ENCODE data around the gene TSPEAR. TPM values are rescaled to one million over a fixed set of nuclear protein-coding genes. Genes with fewer than 3 reads are reported as not detected.

The TSPEAR gene
- total and polyA plus RNA-seq, 5 experiments from 2014 or later, result 0.07 TPM; not detected in 4

DNA sequence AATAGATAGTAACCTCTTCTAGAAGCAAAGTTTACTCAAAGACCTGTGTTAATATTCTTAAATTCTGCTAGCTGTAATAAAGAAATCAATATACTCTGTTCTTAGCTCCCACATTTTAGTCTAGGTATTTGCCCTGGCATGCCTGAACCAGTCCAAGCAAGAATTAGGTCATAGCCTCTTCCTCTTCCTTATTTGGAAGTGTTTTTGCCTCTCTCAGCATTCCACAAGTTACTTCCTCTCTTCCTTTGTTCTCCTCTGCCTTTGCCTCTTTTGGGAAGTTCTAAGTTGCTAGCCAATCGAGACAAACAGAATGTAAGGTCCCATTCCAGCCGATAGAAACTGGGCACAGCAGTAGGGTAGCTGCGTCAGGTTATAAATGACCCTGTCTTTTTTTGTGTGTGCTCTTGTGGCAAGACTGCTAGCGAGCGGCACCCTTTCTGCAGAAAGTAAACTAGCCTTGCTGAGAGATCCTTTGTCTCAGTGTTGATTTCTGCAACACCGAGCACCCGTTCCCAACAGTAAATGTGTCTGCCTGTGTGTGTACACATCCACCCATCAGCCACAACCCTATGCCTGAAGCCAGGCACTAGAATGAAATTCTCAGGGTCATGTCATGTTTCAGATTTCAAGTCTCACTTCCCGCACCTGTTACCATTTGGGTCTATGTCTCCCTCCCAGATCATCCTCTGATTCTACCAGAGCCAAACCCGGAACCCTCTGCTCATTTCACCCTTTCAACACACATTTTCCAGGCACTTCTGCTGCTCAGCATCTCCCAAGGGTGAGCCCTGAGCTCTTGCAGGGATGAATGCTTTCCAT lies 218.6 kb downstream of the TSPEAR start:
- DNase-seq, result peak in 1 of 10 donors; percentile 41
- peaks cover 0 to 16% (median 8%) of the 10 kb centered on the region in 9 donors for H3K9me3 Mint-ChIP-seq
- H3K27me3 Mint-ChIP-seq, result peaks cover 4 to 16% (median 9%) of the 10 kb centered on the region in 5 donors
- peaks cover 0 to 15% (median 8%) of the 10 kb centered on the region in 3 donors for H3K36me3 Mint-ChIP-seq
- H3K4me1 Mint-ChIP-seq, result peaks cover 0 to 3% (median 0%) of the 10 kb centered on the region in 4 donors
- peak overlapping the region in 1 of 10 donors; percentile 64 for H3K27ac Mint-ChIP-seq
- no peak overlapping the region for H3K4me3 Mint-ChIP-seq
- ATAC-seq, result no peak
- POLR2A ChIA-PET, result no interaction called here

DNA sequence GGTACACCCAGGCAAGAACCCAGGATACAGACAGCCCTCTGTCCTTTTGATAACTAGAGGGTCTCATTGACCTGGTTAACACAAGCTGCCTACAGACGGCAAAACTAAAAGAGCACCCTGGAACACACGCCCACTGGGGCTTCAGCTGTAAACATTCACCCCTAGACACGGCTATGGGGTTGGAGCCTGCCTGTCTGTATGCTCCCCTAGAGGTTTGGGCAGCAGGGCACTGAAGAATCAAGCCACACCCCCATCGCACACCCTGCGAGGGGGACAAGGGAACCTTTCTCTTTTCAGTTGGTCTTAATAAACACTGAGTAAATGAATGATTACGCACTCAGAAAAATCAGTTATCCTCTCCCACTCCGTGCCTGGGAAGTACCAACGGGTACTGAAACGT lies 220.6 kb downstream of the TSPEAR start:
- ATAC-seq, result no peak
- Mint-ChIP-seq H3K4me1 (peaks cover 3 to 7% (median 6%) of the 10 kb centered on the region in 4 donors), H3K4me3 (no peak overlapping the region), H3K9me3 (peaks cover 0 to 16% (median 8%) of the 10 kb centered on the region in 9 donors), H3K27ac (no peak overlapping the region), H3K27me3 (peaks cover 4 to 16% (median 6%) of the 10 kb centered on the region in 5 donors), H3K36me3 (peaks cover 0 to 15% (median 8%) of the 10 kb centered on the region in 3 donors)
- DNase-seq, result peak in 1 of 10 donors; percentile 37
- POLR2A ChIA-PET, result no interaction called here

GRCh38 chr21:44490405-44490804 lies 221.0 kb downstream of the TSPEAR start:
- POLR2A ChIA-PET, result no interaction called here
- DNase-seq (no peak), ATAC-seq (no peak)
- peaks cover 0 to 15% (median 8%) of the 10 kb centered on the region in 3 donors for H3K36me3 Mint-ChIP-seq
- no peak overlapping the region for H3K4me3 Mint-ChIP-seq
- peaks cover 0 to 16% (median 8%) of the 10 kb centered on the region in 9 donors for H3K9me3 Mint-ChIP-seq
- H3K4me1 Mint-ChIP-seq, result peaks cover 3 to 11% (median 7%) of the 10 kb centered on the region in 4 donors
- H3K27me3 Mint-ChIP-seq, result peaks cover 4 to 16% (median 6%) of the 10 kb centered on the region in 5 donors
- H3K27ac Mint-ChIP-seq, result no peak overlapping the region

DNA sequence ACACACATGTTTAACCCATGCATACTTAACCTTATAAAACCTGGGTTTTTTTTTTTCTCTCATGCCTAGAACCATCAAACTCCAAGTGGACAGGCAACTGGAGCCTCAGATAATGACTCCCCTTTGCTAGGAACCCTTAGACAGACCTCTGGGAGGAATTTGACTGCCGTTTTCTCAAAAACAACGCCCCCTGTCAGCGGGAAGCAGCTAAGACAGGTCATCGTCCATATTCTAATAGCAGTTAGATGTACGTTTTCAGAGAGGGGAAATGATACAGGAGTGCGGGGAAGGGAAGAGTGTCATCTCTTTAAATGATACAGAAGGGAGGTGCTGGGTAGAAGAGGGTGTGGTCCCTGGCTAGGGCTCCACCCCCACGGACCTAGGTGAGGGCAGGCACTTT lies 221.4 kb downstream of the TSPEAR start:
- Mint-ChIP-seq H3K36me3 (peaks cover 0 to 15% (median 8%) of the 10 kb centered on the region in 3 donors), H3K9me3 (peaks cover 0 to 16% (median 8%) of the 10 kb centered on the region in 9 donors), H3K4me3 (no peak overlapping the region), H3K4me1 (peaks cover 3 to 15% (median 9%) of the 10 kb centered on the region in 4 donors), H3K27ac (no peak overlapping the region), H3K27me3 (peaks cover 2 to 16% (median 5%) of the 10 kb centered on the region in 5 donors)
- ATAC-seq, result no peak
- DNase-seq, result no peak
- POLR2A ChIA-PET, result no interaction called here

GRCh38 chr21:44487831-44488230 lies 223.5 kb downstream of the TSPEAR start:
- peaks cover 0 to 8% (median 4%) of the 10 kb centered on the region in 9 donors for H3K9me3 Mint-ChIP-seq
- H3K27me3 Mint-ChIP-seq, result peaks cover 2 to 13% (median 5%) of the 10 kb centered on the region in 5 donors
- ATAC-seq (no peak), DNase-seq (peak in 6 of 10 donors; percentile 27 to 62 (median 38))
- POLR2A ChIA-PET, result no interaction called here
- peaks cover 3 to 18% (median 9%) of the 10 kb centered on the region in 4 donors for H3K4me1 Mint-ChIP-seq
- peaks cover 0 to 10% (median 7%) of the 10 kb centered on the region in 3 donors for H3K36me3 Mint-ChIP-seq
- H3K4me3 Mint-ChIP-seq, result peak overlapping the region in 1 of 10 donors; percentile 34
- H3K27ac Mint-ChIP-seq, result peak overlapping the region in 1 of 10 donors; percentile 19

- Mint-ChIP-seq H3K9me3 (peaks cover 0 to 2% (median 0%) of the 10 kb centered on the region in 9 donors), H3K36me3 (no peaks in the 10 kb centered on the region), H3K4me1 (peaks cover 3 to 18% (median 9%) of the 10 kb centered on the region in 4 donors), H3K27ac (peak overlapping the region in 5 of 10 donors; percentile 2 to 76 (median 33)), H3K27me3 (peaks cover 0 to 3% (median 0%) of the 10 kb centered on the region in 5 donors), H3K4me3 (peak overlapping the region in 9 of 10 donors; percentile 26 to 91 (median 76))
- no peak for ATAC-seq
- POLR2A ChIA-PET, result no interaction called here
- no peak for DNase-seq
Observed at GRCh38 chr21:44486302-44486701, 225.1 kb downstream of the TSPEAR start.

DNA sequence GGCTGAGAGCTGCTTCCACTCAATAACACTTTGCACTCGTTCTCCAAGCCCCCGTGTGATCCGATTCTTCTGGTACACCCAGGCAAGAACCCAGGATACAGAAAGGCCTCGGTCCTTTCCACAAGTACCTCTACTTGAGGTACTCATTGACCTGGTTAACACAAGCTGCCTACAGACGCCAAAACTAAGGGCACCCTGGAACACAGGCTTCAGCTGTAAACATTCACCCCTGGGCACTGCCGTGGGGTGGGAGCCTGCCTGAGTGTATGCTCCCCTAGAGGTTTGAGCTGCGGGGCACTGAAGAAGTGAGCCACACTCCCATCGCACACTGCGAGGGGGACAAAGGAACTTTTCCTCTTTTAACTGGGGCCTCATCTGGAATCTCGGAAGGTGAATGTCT lies 225.6 kb downstream of the TSPEAR start:
- peak in 4 of 10 donors; percentile 7 to 52 (median 22) for DNase-seq

GRCh38 chr21:44485254-44485793 lies 226.0 kb downstream of the TSPEAR start:
- H3K9me3 Mint-ChIP-seq, result peaks cover 0 to 2% (median 0%) of the 10 kb centered on the region in 9 donors
- H3K27me3 Mint-ChIP-seq, result peaks cover 0 to 3% (median 0%) of the 10 kb centered on the region in 5 donors
- POLR2A ChIA-PET, result no interaction called here
- peak overlapping the region in 9 of 10 donors; percentile 33 to 91 (median 76) for H3K4me3 Mint-ChIP-seq
- H3K4me1 Mint-ChIP-seq, result peaks cover 3 to 18% (median 9%) of the 10 kb centered on the region in 4 donors
- ATAC-seq (peak; percentile 83 to 85), DNase-seq (peak in 8 of 10 donors; percentile 21 to 75 (median 40))
- H3K36me3 Mint-ChIP-seq, result no peaks in the 10 kb centered on the region
- H3K27ac Mint-ChIP-seq, result peak overlapping the region in 6 of 10 donors; percentile 34 to 91 (median 54)

More for the DNA sequence above, 225.6 kb downstream of the TSPEAR start:
- POLR2A ChIA-PET, result no interaction called here
- Mint-ChIP-seq H3K36me3 (no peaks in the 10 kb centered on the region), H3K27me3 (peaks cover 0 to 3% (median 0%) of the 10 kb centered on the region in 5 donors), H3K27ac (peak overlapping the region in 7 of 10 donors; percentile 5 to 91 (median 65)), H3K9me3 (peaks cover 0 to 2% (median 0%) of the 10 kb centered on the region in 9 donors), H3K4me3 (peak overlapping the region in 9 of 10 donors; percentile 26 to 91 (median 76)), H3K4me1 (peaks cover 3 to 18% (median 9%) of the 10 kb centered on the region in 4 donors)
- peak; percentile 48 to 67 for ATAC-seq

DNA sequence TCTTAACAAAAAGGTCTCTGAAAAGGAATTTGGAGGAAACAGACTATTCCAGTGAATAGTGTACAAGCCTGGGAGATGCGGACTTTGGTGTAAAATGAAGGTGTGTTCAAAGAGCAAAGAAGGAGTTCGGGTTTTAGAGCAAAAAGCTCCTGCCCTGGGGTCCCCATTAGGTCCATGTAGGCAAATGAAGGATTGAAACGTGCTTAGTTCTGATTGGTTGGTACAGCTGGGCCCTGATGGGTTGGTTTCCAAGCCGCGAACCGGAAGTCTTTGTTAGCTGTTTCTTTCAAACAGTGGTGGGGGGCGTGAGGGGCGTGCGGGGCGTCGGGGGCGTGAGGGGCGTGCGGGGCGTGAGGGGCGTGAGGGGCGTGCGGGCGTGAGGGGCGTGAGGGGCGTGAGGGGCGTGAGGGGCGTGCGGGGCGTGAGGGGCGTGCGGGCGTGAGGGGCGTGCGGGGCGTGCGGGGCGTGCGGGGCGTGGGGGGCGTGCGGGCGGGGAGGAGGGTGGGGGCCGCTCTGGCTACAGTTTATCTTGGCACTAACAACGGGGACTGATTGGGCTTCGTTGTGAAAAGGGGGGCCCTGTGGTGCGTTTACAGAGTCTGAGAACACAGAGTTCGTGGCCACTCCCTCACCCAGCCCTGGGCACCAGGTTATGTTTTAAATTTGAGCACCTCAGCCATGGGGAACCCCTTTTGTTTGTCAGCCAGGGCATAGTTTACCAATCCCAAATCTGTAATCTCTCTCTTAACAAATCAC lies 226.7 kb downstream of the TSPEAR start:
- no peak for ATAC-seq
- peak in 1 of 10 donors; percentile 42 for DNase-seq
- Mint-ChIP-seq H3K27me3 (peaks cover 0 to 3% (median 0%) of the 10 kb centered on the region in 5 donors), H3K27ac (peak overlapping the region in 3 of 10 donors; percentile 51 to 86 (median 55)), H3K36me3 (no peaks in the 10 kb centered on the region), H3K4me3 (peak overlapping the region in 8 of 10 donors; percentile 26 to 91 (median 78)), H3K9me3 (peaks cover 0 to 2% (median 0%) of the 10 kb centered on the region in 9 donors), H3K4me1 (peaks cover 3 to 18% (median 7%) of the 10 kb centered on the region in 4 donors)
- POLR2A ChIA-PET, result no interaction called here

DNA sequence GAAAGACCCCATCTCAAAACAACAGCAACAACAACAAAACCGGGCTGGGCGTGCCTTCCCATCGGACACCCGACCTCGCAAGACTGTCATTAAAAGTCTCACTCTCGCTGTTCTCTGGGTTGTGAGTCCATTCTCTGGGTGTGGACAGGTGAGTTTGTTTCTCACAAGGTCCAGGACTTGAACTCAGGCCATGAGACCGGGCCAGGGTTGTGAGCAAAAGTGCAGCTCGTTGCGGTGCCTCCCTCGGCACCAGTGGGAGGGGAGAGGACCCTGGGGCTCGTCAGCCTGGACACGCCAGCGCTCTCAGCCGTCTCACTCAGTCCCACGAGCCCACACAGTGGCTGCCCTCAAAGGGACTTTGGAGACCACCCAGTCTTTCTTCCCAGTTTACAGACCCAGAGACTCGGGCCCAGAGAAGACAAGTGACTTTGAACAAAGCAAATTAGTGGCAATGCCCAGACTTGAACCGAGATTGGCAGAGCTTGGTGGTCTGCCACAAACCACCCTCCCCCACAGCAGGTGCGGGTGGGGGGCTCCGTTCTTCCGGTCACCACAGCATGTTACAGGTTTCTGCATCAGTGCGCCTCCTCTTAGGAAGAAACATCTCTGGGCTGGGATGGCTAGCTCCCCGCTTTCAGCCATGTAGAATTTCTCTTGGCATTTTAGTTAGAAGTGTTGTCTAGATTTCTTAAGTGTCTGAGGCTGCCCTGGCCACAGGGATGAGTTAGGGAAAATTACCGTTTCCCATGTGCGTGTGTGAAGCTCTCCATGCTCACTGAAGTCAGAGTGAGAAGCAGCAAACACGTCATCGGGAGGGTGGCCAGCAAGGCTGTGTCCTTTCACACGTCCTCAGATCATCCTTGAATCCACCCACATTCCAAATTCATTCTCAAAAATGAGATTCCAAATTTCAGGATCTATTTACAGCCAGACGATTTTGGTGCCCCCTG lies 227.8 kb downstream of the TSPEAR start:
- H3K36me3 Mint-ChIP-seq, result no peaks in the 10 kb centered on the region
- H3K4me1 Mint-ChIP-seq, result peaks cover 3 to 21% (median 13%) of the 10 kb centered on the region in 4 donors
- POLR2A ChIA-PET, result no interaction called here

DNA sequence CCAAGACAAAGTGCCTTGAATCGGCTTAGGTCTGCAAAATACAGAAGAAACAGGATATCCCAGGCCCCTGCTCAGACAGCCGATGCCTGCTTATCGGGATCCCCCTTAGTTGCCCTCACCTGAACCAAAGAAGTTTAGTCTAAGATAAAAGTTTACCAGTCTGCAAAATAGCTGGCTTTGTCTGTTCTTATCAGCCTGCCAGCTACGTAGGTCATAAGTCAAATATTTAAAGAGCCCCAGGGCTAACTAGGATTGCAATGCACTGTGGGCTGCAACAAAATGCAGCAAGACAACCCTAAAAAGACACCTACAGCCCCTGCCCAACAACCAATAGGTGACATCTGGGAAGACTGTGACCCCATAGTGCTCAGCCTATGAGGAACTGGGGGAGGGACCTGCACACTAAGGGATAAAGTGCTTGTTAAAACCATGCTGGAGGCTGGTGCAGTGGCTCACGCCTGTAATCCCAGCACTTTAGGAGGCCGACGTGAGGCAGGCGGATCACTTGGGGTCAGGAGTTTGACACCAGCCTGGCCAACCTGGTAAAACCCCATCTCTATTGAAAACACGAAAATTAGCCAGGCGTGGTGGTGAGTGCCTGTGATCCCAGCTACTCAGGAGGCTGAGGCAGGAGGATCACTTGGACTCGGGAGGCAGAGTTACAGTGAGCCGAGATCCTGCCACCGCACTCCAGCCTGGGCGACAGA lies 228.6 kb downstream of the TSPEAR start:
- Mint-ChIP-seq H3K9me3 (no peaks in the 10 kb centered on the region), H3K27me3 (peaks cover 0 to 3% (median 0%) of the 10 kb centered on the region in 5 donors), H3K4me1 (peaks cover 3 to 21% (median 13%) of the 10 kb centered on the region in 4 donors), H3K4me3 (no peak overlapping the region), H3K27ac (no peak overlapping the region), H3K36me3 (no peaks in the 10 kb centered on the region)
- POLR2A ChIA-PET, result no interaction called here
- ATAC-seq (no peak), DNase-seq (no peak)

More for the DNA sequence above, 227.8 kb downstream of the TSPEAR start:
- Mint-ChIP-seq H3K27ac (no peak overlapping the region), H3K4me3 (no peak overlapping the region), H3K9me3 (no peaks in the 10 kb centered on the region), H3K27me3 (peaks cover 0 to 3% (median 0%) of the 10 kb centered on the region in 5 donors)
- ATAC-seq (no peak), DNase-seq (no peak)

All from naive thymus-derived CD8-positive, alpha-beta T cell (primary cell).